ENCODE data around the gene OARD1.

OARD1 gene

DNA sequence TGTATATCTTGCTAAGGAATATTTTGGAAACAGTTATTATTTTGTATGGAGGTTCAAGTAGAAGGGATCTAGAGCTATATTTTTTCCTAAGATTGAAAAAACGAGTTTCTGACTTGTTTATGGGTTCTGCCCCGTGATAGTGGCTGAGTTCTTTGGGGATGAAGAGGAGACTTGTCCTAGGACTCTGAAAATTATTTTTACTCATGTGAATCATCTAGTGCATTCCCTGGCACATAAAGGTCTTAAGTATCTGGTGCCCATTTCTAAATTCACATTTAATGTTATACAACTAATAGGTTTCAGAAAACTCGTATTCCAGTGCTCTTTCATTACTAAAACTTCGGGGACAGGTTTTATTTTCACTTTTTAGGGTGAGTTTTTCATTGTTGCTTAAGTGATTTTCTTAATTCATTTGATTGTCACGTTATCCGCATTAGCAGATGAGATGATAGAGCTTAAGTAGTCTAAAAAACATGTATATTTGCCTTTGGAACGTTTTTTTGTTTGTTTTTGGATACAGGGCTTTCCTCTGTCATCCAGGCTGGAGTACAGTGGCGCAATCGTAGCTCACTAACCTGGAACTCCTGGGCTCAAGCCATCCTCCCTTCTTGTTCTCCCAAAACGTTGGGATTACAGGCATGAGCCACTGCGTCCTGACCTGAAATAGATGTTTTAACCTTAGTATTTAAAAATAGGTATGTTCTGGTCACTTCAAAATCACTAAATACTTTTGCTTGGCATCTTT is 2.7 kb upstream of the OARD1 start:
- no peak for DNase-seq

DNA sequence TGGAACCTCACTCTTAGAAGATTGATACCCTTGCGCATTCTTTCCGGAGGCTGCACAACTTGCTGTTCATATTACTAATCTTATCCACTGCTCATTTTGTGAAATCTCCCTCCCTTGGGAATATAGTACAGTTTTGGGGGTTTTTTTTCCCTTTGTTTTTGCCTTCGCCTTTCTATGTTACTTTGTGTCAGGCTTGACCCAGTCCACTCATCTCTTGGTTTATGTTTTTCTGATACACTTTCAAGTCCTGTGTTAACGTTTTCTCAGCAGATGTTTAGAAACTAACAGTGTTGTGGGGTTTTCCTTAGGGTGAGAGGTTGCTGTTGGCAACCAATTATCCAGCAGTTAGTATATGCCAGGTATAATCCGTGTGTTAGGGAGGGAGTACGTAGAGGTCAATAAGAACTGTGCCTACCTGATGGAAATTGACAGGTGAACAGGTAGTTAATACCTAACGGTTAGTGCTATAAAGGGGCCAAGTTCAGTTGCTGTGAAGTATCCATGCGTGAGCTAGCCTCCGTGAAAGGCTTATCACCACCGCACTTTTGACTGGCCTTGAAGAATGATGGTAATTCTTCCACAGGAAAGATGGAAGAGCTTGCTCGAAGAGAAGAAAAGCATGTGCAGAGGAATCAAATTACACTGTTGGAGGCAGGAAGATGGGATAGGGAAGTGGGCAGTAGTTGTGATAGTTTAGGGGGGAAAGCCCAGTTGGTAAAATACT is 2.0 kb upstream of the OARD1 start:
- DNase-seq = no peak

DNA sequence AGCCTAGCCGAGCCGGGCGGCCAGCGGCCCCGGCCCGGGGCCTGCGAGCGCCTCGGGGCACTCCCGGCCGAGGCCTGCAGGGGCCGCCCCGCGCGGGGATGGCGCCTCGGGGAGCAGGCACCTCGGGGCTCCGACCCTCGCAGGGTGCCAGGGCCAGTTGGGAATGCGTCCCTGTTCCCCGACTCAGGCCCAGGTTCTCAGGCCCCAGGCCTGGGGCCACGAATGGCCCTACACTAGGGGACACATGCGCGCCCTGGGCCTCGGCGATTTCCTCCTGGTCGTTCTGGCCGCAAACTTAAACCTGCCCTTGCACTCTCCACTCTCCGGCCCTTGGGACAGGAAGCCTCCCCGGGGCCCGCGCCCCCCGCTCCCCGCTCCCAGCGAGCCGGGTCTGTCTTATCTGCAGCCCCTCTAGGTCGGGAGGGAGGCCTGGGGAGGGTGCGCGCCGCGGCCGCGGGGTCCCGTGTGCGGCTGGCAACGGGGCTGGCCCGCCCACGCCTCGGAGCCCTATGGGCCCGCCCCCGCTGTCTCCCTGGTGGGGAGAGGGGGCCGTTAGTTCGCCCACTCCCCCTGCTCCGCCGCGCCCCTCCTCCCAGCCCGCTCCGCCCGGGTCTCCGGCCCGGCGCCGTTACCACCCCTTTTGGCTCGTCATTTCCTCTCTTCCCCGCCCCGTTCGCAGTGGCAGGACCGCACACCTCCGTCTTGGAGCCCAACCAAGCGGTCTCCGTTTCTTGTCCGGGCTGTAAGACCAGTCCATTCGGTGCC is 1.2 kb upstream of the OARD1 start:
- peak; percentile 88 for DNase-seq

DNA sequence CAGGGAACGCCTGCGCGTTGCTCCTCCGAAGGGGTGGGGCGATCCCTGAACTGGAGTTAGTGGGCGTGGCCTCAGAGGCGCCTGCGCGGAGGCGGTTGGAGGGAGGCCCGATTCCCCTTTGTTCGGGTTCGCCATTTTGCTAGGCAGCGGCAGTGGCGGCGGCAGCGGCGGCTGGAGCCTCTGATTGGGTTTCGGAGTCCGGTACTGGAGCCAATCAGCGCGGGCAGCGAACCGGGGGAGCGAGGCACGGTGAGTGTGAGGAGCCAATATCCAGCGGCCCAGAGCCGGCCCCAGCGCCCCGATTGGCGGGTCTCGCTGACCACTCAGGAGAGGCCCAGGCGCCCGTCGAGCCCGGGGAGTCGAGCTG is 663 bp upstream of the OARD1 start, which contains the start of gene NFYA:
NFYA (plus strand) TSS at position 139 of the 367 bp plus-strand sequence. CDS start 6,116 bp downstream, outside the sequence.
- DNase-seq = peak; percentile 100

DNA sequence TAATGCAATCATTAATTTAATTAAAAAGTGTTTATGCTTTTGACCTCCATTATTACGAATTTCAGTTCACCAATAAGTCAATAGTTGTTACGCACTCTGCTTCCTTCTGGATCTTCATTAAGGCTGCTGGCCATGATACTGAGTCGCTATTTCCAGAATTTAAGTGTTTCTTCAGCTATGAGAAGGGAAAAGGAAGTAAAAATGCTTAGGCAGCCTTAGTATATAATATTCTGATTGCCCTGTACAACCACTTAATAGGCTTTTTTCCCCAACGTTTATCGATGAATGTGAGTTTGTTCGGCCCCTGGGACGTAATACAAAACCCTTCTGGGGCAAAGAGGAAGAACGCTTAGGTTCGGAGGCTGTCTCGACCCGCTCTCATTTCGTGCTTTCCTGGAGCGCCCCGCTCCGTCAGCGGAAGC is 644 bp downstream of the OARD1 start:
- DNase-seq = no peak

DNA sequence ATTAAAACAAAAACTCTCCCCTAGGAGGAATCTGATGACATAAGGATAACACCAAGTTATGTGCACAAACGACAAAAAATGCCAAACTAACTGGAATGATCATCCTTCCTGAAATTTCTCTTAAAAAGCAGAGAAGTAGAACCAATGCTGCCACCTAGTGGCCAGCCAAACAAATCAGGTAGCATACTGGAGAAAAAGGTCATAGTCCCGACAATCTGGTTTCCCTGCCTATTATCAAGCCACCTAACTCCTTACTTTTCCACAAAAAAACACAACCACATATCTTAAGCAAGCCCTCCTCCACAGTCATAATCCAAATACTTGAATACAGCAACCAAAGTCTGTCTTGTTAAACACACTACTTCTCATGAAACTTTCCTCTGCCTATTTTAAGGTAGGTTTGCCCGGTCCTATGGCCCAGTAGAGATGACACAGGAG is 5.3 kb downstream of the OARD1 start:
- DNase-seq = peak; percentile 76

DNA sequence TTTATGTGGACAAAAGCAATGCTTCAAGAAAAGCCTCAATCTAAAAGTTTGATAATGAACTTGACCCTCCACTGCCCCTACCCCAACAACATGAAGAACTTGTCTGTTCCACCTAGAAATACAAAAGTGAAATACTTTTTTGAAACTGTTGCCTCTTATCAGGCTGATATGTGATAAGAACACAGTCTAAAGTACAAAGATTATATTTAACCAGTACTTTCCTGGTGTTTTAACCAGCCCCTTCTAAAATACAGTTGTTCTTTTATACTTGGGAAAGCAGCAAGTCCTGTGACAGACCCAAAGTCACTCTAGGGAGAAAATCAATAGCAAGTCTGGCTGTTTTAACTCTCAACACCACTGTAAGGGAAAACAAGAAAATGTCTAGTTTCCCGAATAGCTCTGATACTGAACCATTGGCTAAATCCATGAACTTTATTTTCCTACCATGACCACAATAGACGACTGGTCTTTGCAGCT is 6.6 kb downstream of the OARD1 start:
- DNase-seq = no peak

DNA sequence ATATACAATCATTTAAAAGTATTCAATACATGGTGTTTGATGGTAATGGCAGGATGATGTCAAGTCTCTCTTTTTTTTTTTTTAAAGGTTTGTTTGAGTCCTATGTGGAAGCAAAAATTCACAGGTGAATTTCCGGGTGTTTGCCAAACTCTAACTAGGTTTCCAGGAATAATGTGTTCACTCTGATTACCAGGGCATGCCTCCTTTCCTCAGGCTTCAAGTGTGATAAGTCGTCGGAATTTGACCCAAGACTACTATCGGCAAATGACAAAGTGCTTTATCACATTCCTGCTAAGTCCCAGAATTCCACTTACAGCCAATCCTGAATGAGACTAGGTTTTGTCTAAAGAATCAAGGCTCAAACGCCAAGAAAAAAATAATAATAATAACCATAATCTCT is 7.3 kb downstream of the OARD1 start:
- no peak for DNase-seq

DNA sequence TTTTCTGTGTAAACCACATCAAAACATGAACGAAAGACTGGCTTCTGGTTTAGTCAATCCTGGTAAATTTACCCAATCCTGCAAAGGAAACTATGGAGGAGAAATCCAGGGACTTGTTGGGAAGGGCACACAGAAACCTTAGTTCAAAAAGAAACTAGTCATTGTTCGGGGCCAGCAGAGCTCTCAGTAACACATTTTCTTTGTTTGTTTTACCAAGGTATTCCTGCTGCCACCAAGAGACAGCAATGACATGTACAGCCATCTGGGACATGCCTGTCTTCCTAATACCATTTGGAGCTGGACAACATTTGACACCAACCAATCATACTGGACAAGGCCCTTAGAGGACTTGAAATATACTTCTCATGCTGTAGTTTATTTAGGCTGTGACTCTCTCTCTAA is 8.3 kb downstream of the OARD1 start:
- no peak for DNase-seq

DNA sequence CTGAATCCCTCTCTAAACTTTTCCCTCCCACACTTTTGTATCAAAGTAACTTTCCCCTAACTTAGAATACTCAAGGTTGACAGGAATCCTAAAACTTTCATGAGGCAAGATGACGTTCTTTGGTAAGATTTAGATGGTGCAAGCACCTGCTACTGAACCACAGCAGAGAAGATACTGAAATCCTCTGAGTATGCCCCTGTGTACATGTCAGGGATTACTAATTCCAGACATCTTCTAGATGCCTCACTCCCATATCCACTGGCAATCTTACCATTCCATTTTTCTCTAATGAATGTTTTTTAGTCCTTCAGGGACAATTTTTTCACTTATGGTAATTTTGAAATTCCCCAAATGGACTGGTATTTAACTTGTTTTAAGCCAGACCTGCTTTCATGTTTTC is 10.1 kb downstream of the OARD1 start:
- no peak for DNase-seq

DNA sequence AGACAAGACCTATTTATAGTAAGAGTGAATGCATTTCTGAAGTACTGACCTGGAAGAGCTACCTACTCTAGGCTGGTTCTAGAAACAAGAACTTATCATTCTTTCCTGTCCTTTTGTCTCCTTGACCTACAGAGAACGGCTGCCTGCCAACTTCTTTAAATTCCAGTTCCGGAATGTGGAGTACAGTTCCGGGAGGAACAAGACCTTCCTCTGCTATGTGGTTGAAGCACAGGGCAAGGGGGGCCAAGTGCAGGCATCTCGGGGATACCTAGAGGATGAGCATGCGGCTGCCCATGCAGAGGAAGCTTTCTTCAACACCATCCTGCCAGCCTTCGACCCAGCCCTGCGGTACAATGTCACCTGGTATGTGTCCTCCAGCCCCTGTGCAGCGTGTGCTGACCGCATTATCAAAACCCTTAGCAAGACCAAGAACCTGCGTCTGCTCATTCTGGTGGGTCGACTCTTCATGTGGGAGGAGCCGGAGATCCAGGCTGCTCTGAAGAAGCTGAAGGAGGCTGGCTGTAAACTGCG is 10.9 kb downstream of the OARD1 start:
- DNase-seq = no peak

DNA sequence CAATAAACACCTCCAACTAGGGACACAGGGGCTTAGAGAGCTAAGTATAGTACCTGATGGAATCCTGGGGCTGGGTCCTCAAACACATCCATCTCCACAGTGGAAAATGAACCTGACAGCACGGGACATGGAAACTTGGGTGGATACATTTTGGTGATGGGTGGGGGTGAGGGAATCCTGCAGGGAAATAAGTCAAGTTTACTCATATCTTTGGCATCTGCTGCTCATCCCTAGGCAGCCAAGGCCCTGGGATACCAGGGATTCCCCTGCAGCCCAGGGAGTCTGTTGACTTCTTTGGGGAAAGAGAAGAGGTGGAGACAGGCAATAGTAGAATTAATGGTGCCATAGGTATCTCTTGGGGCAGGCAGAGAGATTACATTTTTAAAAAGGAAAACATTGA is 12.6 kb downstream of the OARD1 start:
- no peak for DNase-seq

DNA sequence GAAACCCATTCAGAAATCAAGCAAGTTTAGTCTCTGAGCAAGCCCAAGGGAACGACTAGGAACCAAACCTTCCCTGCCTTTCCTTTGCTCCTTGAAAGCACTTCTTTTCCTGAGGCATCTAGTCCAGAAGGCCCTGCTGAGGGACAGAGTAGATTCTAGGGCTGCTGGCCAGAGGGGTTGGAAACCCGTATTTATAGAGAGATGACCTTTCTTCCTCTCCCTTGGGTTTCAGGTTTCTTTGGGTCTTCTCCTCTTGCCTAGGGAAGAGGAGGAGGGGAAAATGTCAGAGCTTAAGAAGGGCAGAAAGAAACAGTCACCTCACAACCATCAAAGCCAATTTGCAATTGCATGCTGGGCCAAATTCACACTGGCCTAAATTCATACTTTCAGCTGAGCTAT is 13.4 kb downstream of the OARD1 start:
- no peak for DNase-seq

DNA sequence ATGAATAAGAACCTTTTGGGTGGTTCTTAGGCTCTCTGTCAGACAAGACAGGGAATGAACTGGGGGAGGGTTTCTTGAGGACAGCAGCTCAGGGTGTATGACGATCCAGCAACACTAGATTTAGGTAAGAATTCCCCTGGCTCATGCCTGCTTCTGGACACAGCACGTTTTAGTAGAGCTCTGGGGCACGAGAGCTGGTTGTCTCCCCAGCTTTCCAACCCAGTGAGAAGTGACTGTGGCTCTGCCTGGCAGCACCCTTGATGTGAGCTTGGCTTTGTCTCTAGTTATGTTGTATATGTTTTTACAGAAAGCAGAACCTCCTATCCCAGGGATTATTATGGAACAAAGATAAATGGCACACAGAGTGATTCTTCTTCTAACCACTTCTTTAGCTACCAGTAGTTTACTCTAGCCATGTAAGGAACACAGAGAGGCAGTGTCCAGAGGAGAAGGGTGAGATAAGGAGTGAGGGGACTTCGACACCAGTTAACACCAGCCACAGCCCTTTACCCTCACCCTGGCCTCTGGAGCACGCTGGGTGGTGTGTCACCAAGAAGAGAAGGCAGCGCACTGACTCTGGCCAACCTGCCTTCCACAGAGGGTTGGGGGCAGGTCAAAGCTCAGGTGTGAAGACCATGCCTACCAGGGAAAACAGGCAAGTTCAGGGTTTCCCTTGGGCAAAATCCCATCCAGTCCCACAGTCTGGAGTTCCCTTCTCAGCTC is 15.2 kb downstream of the OARD1 start:
- DNase-seq = no peak

DNA sequence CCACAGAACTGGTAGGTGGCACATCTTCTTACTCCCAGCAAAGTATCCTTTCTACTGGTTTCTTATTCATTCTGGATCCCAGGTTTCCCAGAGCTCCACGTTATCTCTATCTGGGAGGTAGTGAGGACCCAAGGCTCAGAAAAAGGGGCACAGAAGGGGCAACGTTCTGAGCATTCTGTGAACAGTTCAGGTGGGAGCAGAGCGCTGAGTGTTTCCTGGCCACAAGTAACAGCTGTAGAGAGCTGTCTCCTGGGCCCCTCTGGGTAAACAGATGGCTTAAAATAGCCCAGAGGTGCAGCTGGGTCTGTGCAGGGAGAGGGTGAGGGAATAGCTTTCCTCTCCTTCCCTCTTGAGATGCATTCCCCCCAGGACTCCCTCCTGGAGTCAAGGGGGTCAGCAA is 17.0 kb downstream of the OARD1 start:
- no peak for DNase-seq

DNA sequence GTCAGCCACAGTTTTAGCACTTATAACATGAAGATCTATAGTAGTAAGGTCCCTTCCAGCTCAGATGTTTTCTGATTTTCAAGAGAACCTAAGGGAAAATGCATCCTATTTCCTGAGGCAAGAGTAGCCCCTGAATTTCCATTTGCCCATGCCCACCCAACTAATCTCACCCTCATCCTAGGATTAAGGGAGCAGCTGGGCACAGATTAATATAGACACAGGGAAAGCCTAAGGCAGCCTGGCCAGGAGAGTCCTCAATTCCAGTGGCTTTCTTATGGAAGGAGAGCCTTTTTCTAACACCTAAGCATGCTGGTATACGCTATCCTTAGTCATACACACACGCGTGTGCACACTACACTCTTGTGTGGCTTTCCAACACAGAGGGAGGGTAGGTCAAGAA is 17.6 kb downstream of the OARD1 start:
- DNase-seq = no peak

DNA sequence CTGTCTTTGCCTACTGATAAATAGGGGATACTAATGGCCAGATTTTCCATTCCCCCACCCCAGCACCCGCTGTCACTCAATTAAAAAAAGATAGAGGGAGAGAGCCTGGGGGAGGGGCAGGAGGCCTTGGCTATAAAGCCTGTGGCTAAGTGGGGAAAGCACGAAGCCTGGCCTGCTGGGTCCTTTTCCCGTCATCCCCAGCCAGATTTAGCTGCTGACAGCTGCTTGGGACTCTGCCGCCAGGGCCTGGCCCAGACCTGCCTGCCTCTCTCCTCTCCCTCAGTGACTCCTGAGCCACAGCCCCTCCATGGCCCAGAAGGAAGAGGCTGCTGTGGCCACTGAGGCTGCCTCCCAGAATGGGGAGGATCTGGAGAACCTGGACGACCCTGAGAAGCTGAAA is 19.1 kb downstream of the OARD1 start, which contains the start of gene APOBEC2:
APOBEC2 (plus strand) TSS at position 162 of the 400 bp plus-strand sequence; CDS start at position 308, 146 bp downstream.
- peak; percentile 47 for DNase-seq

DNA sequence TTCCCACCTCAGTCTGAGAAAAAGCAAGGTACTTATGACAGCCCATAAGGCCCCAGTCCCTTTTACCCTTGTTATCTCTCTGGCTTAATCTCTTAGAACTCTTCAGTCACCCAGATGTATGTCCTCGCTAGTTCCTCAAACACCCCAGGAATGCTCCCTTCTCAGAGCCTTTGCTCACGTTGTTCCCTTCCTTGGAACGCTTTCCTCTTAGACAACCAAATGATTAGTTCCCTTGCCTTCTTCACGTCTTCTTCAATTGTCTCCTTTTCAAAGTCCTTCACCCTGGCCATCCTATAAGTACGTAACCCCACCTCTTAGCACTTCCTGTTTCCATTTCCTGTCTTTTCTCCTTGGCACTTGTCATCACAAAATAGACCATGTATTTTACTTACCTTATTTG is 20.3 kb downstream of the OARD1 start:
- no peak for DNase-seq

DNA sequence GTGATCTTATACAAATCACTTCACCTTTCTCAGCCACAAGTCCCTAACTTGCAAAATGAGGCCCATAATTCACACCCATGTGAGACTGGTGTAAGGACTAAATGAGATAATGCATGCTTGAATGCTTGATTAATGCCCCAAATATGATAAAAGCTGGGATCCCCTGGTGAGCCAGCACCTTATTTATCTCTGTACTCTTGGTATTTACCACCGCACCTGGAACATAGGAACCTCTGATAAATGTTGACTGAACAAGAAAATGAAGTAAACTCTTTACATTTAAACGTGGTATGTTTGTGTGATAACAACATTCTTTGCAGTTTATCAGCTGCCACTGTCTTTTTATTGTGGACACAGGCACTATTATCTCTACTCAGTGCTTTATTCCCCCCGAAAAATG is 21.6 kb downstream of the OARD1 start:
- DNase-seq = no peak

DNA sequence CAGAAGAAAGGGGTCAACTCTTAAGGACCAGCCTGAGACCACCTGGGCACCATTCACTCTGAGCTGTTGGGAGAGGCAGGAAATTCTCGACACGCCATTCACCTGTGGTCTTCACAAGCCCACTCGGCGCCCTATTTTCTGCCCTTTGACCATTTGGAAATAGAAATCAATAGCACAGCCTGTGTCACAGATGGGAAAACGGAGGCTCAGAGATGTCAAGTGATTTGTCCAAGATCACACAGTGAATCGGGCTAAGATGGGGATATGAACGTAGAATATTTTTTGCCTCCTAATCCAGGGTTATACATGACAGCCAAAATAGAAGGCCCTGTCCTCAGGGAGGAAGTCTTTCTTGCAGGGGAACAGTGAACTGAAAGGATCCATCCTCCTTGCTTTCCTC is 22.2 kb downstream of the OARD1 start:
- DNase-seq = no peak

DNA sequence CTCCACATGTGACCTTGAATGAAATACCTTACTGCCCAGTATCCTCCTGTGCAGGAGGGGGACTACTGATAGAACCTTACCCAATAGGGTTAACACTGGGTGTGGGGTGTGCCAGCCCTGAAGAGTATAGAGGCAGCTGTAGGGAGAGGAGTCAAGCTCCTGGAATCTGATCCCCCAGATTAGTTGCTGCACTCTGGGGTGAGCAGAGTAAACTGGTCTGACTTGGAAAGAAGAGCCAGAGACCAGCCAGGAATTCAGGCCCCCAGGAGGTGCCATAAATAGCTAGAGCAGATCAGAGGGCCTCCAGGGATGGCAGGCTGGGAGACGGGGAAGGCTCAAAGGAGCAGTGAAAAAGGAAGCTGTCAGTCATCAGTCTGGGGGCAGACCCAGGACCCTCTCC is 22.6 kb downstream of the OARD1 start:
- DNase-seq = no peak

Measured in activated CD8-positive, alpha-beta memory T cell treated with anti-CD3 and anti-CD28 coated beads for 24 hours (primary cell).